HUES48 (cell line): ENCODE results near the gene FSHR.
A peak's percentile ranks its signal among the peaks of the same experiment; 100 is the strongest.

Experiments used
- H3K27ac ChIP-seq: one replicate; pipeline ENCODE4 v1.7.0; 2013; ENCODE audit warnings: low read depth, low read length, inconsistent platforms
- H3K27me3 ChIP-seq: 2 replicates; pipeline ENCODE4 v1.6.1; 2013; ENCODE audit warnings: mild to moderate bottlenecking, low read length; ENCODE audit not compliant: control insufficient read depth, insufficient read depth
- H3K36me3 ChIP-seq: 2 replicates; pipeline ENCODE4 v1.6.1; 2013; ENCODE audit warnings: low read length; ENCODE audit not compliant: control insufficient read depth, insufficient read depth
- H3K4me1 ChIP-seq: 2 replicates; pipeline ENCODE4 v1.6.1; 2013; ENCODE audit warnings: mild to moderate bottlenecking, low read length; ENCODE audit not compliant: control insufficient read depth, insufficient read depth
- H3K4me3 ChIP-seq: 2 replicates; pipeline ENCODE4 v1.5.1; 2013; ENCODE audit warnings: mild to moderate bottlenecking, low read depth, low read length
- H3K9ac ChIP-seq: 2 replicates; pipeline ENCODE4 v1.6.1; 2013; ENCODE audit warnings: mild to moderate bottlenecking, low read depth, low read length, moderate library complexity
- H3K9me3 ChIP-seq: 2 replicates; pipeline ENCODE4 v1.6.1; 2013; ENCODE audit warnings: low read length; ENCODE audit not compliant: control insufficient read depth, insufficient read depth

The FSHR gene

GRCh38 chr2:49154140-49154539 lies at the start of gene FSHR:
Gene FSHR (minus strand): TSS chr2:49154515. CDS start chr2:49154417, 98 bp downstream.
- Histone ChIP-seq H3K27ac (peak within 1 kb of the TSS; percentile 14), H3K27me3 (no peaks in the 10 kb centered on the region), H3K36me3 (no peaks in the 10 kb centered on the region), H3K4me3 (no peak within 1 kb of the TSS), H3K9me3 (no peaks in the 10 kb centered on the region), H3K4me1 (peaks cover 27% of the 10 kb centered on the region), H3K9ac (no peak within 1 kb of the TSS)

- Histone ChIP-seq H3K4me3 (no peak overlapping the region), H3K27ac (no peak overlapping the region), H3K9me3 (no peaks in the 10 kb centered on the region), H3K36me3 (no peaks in the 10 kb centered on the region), H3K4me1 (no peaks in the 10 kb centered on the region; the same call in 1 of the 2 replicates), H3K9ac (no peak overlapping the region), H3K27me3 (no peaks in the 10 kb centered on the region)
These were observed 45.0 kb upstream of the FSHR start for GRCh38 chr2:49199266-49199665.

- Histone ChIP-seq H3K27me3 (no peaks in the 10 kb centered on the region), H3K4me3 (no peak overlapping the region), H3K9ac (no peak overlapping the region), H3K9me3 (no peaks in the 10 kb centered on the region), H3K27ac (no peak overlapping the region), H3K4me1 (no peaks in the 10 kb centered on the region), H3K36me3 (no peaks in the 10 kb centered on the region)
These were observed 40.4 kb upstream of the FSHR start for GRCh38 chr2:49194701-49195100.

- Histone ChIP-seq H3K4me1 (0 out of 2 replicates have a peak, but pooled peaks cover 4% of the 10 kb centered on the region), H3K9ac (no peak overlapping the region), H3K4me3 (no peak overlapping the region), H3K9me3 (no peaks in the 10 kb centered on the region), H3K27ac (no peak overlapping the region), H3K27me3 (no peaks in the 10 kb centered on the region), H3K36me3 (no peaks in the 10 kb centered on the region)
These were observed 37.7 kb upstream of the FSHR start for GRCh38 chr2:49192036-49192435.

- Histone ChIP-seq H3K4me3 (no peak overlapping the region), H3K27me3 (no peaks in the 10 kb centered on the region), H3K27ac (no peak overlapping the region), H3K36me3 (no peaks in the 10 kb centered on the region), H3K9ac (no peak overlapping the region), H3K4me1 (0 out of 2 replicates have a peak, but pooled peaks cover 4% of the 10 kb centered on the region), H3K9me3 (no peaks in the 10 kb centered on the region; the same call in 1 of the 2 replicates)
These were observed 35.4 kb upstream of the FSHR start for GRCh38 chr2:49189512-49190225.

- Histone ChIP-seq H3K27me3 (no peaks in the 10 kb centered on the region), H3K27ac (no peak overlapping the region), H3K36me3 (no peaks in the 10 kb centered on the region), H3K4me3 (no peak overlapping the region), H3K4me1 (0 out of 2 replicates have a peak, but pooled peaks cover 4% of the 10 kb centered on the region), H3K9ac (no peak overlapping the region), H3K9me3 (no peaks in the 10 kb centered on the region; the same call in 1 of the 2 replicates)
These were observed 31.8 kb upstream of the FSHR start for GRCh38 chr2:49186050-49186648.

GRCh38 chr2:49178656-49179055 lies 24.3 kb upstream of the FSHR start:
- Histone ChIP-seq H3K9me3 (peaks cover 20% of the 10 kb centered on the region), H3K27ac (no peak overlapping the region), H3K27me3 (no peaks in the 10 kb centered on the region), H3K36me3 (no peaks in the 10 kb centered on the region), H3K9ac (no peak overlapping the region), H3K4me3 (no peak overlapping the region), H3K4me1 (0 out of 2 replicates have a peak, but pooled peaks cover 6% of the 10 kb centered on the region)

- no peak overlapping the region for H3K9ac ChIP-seq
These were observed 22.9 kb upstream of the FSHR start for GRCh38 chr2:49177194-49177593.

GRCh38 chr2:49175831-49176230 lies 21.5 kb upstream of the FSHR start:
- H3K27ac ChIP-seq: no peak overlapping the region

More at GRCh38 chr2:49177194-49177593, 22.9 kb upstream of the FSHR start:
- H3K27ac ChIP-seq: no peak overlapping the region
- 0 out of 2 replicates have a peak, but pooled peaks cover 6% of the 10 kb centered on the region for H3K4me1 ChIP-seq
- peaks cover 20% of the 10 kb centered on the region for H3K9me3 ChIP-seq
- no peak overlapping the region for H3K4me3 ChIP-seq
- no peaks in the 10 kb centered on the region for H3K27me3 ChIP-seq
- no peaks in the 10 kb centered on the region for H3K36me3 ChIP-seq

GRCh38 chr2:49174750-49175149 lies 20.4 kb upstream of the FSHR start:
- Histone ChIP-seq H3K36me3 (no peaks in the 10 kb centered on the region), H3K9ac (no peak overlapping the region), H3K4me1 (0 out of 2 replicates have a peak, but pooled peaks cover 6% of the 10 kb centered on the region), H3K4me3 (no peak overlapping the region), H3K9me3 (peaks cover 20% of the 10 kb centered on the region), H3K27me3 (no peaks in the 10 kb centered on the region), H3K27ac (no peak overlapping the region)

More at GRCh38 chr2:49175831-49176230, 21.5 kb upstream of the FSHR start:
- peaks cover 20% of the 10 kb centered on the region for H3K9me3 ChIP-seq
- H3K27me3 ChIP-seq: no peaks in the 10 kb centered on the region
- H3K36me3 ChIP-seq: no peaks in the 10 kb centered on the region
- 0 out of 2 replicates have a peak, but pooled peaks cover 6% of the 10 kb centered on the region for H3K4me1 ChIP-seq
- no peak overlapping the region for H3K9ac ChIP-seq
- no peak overlapping the region for H3K4me3 ChIP-seq

- Histone ChIP-seq H3K4me1 (0 out of 2 replicates have a peak, but pooled peaks cover 4% of the 10 kb centered on the region), H3K27me3 (no peaks in the 10 kb centered on the region), H3K9ac (no peak overlapping the region), H3K9me3 (no peaks in the 10 kb centered on the region), H3K36me3 (no peaks in the 10 kb centered on the region), H3K4me3 (no peak overlapping the region), H3K27ac (no peak overlapping the region)
These were observed 12.8 kb upstream of the FSHR start for GRCh38 chr2:49167131-49167530.
